LNCaP clone FGC (cell line): ENCODE measurements around the gene LPIN1.
"Not testable (repeated sequence)": the region's sequence is repeated elsewhere in the genome, so short reads cannot be mapped to it uniquely, and the experiment has no call there.

Experiments
- DNase-seq: peaks from one replicate; pipeline ENCODE4 v3.0.0-alpha.2; 2011; ENCODE audit warnings: low read depth
- H3K4me3 ChIP-seq: 2 replicates; pipeline ENCODE4 v1.5.1; 2011; ENCODE audit warnings: mild to moderate bottlenecking, low read depth, low read length, control low read depth
- TF ChIP-seq, protein P1 (sequence below): IDR thresholded peaks from 2 replicates; pipeline ENCODE4 v1.5.1; 2012; ENCODE audit warnings: mild to moderate bottlenecking; ENCODE audit not compliant: control insufficient read depth, insufficient read depth; ENCODE audit errors: extremely low read depth

The LPIN1 gene

GRCh38 chr2:11809586-11810236 lies 63.3 kb downstream of the LPIN1 start:
- no peak for DNase-seq
- TF ChIP-seq, protein P1, sequence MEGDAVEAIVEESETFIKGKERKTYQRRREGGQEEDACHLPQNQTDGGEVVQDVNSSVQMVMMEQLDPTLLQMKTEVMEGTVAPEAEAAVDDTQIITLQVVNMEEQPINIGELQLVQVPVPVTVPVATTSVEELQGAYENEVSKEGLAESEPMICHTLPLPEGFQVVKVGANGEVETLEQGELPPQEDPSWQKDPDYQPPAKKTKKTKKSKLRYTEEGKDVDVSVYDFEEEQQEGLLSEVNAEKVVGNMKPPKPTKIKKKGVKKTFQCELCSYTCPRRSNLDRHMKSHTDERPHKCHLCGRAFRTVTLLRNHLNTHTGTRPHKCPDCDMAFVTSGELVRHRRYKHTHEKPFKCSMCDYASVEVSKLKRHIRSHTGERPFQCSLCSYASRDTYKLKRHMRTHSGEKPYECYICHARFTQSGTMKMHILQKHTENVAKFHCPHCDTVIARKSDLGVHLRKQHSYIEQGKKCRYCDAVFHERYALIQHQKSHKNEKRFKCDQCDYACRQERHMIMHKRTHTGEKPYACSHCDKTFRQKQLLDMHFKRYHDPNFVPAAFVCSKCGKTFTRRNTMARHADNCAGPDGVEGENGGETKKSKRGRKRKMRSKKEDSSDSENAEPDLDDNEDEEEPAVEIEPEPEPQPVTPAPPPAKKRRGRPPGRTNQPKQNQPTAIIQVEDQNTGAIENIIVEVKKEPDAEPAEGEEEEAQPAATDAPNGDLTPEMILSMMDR, result no peak
- no peak overlapping the region for H3K4me3 ChIP-seq

DNA sequence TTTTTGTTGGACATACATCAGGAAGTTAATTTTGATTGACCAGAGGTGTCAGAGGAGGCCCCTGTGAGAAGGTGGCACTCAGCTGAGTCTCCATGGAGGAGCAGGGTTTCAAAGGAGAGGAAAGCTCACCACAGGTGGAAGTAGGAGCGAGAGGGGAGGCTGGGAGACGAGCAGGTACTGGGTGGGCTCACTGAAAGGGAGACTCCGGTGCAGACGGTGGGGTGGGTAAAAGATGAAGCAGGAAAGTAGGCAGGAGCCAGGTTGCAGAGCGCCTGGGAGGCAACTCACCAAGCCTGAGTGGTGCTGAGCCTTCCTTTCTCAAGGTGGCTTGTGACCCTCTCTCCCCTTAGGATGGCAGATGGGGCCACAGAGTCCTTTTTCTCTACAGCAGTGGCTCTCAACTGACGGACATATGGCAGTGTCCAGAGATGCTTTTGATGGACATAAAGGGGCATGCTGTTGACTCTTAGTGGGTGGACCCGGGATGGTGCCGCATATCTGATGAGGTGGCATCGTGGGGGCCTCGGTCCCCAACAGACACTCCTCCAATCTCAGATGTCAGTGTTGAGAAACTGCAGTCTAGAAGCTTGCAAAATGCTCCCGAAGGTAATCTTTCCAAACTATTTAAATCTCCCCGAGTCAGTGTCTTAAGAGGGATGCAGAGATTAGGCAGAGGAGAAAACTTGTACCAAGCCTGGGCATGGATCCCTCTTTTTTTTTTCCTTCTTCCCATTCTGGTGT lies 64.0 kb downstream of the LPIN1 start:
- no peak overlapping the region for H3K4me3 ChIP-seq
- TF ChIP-seq, protein P1, result no peak
- DNase-seq, result no peak

DNA sequence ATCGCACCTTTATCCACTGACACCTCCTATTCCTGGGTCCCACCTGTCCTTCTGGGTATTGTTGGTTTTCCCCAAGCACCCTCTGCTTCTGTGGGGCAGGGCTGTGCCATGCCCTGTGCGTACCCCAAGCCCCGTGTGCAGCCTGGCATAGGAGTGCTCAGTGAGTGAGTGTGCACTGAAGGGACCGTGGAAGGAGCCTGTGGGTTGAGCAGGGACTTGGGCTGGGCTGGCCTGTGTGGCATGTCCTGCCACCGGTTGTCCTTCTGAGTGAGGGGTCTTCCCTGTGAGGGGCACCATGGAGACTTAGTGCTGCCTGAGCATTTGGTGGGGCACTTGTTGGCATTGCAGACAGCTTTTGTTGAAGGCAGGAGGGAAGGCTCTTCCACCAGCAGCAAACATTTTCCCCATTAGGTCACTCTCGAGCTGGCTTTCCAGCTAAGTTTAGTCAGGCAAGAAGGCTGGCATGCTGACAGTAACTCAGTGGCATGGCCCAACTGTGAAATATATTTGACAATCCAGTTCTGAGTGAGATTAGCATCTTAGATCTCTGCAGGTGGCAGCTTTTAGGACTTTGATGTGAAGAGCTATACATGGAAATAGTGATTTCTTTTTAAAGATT lies 64.7 kb downstream of the LPIN1 start:
- DNase-seq, result peak; percentile 33
- TF ChIP-seq, protein P1, result no peak
- H3K4me3 ChIP-seq, result no peak overlapping the region

DNA sequence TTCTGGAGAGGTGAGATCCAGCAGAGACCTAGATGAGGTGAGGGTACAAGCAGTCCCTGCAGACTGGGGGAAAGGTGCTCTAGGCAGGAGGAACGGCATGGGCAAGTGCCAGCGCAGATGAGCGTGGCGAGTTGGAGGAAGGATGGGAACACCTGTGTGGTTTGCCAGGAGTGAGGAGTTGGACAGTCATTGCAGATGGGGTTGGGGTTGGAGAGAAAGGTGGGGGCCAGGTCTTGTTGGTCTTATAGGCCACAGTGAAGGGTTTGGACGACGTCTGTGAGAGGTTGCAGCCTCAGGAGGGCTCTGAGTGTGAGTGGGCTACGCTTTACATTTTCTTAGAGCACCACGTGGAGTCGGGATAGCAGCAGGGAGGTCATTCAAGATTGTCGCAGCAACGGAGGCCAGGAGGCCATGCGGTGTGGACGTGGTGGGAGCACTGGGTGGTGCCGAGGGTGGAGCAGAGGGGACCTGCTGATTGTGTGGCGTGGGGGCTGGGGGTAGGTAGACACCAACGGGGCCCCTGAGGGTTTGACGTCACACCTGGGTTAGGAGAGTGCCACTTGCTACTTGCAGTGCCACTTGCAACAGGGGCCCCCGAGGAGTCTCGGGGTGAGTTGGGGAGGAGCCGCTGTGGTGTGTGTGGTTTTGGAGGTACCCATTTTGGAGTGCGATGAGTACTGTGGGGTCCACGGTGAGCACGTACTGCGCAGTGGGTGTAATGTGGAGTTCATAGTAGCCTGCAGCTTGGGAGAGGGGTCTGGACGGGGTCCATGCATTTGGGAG lies 66.2 kb downstream of the LPIN1 start:
- H3K4me3 ChIP-seq, result no peak overlapping the region
- no peak for DNase-seq
- TF ChIP-seq, protein P1, result no peak

- DNase-seq, H3K4me3 ChIP-seq: not testable (repeated sequence)
These were observed 66.9 kb downstream of the LPIN1 start for GRCh38 chr2:11813345-11813744.

- TF ChIP-seq, protein P1, result no peak
- no peak overlapping the region for H3K4me3 ChIP-seq
- DNase-seq, result no peak
These were observed 67.5 kb downstream of the LPIN1 start for GRCh38 chr2:11813951-11814350.
